ENCODE measurements around the gene CNEP1R1. TPM values are rescaled to one million over a fixed set of nuclear protein-coding genes. Genes with fewer than 3 reads are reported as not detected.
A peak's percentile ranks its signal among the peaks of the same experiment; 100 is the strongest.

CNEP1R1 gene
- total RNA-seq, 2 experiments from 2014 or later: 19.3 to 22.8 TPM

GRCh38 chr16:50017553-50017952, 7.5 kb upstream of the CNEP1R1 start:
- no peak for DNase-seq
- intact Hi-C loops (cut with DNase I, micrococcal nuclease): no loop called here
- POLR2A ChIA-PET: no interaction called here
- no peak overlapping the region for H3K27ac Mint-ChIP-seq
- peaks cover 3% of the 10 kb centered on the region for H3K4me1 Mint-ChIP-seq
- H3K4me3 Mint-ChIP-seq: no peak overlapping the region
- no peaks in the 10 kb centered on the region for H3K27me3 Mint-ChIP-seq
- H3K36me3 Mint-ChIP-seq (ENCODE audit: low read depth): no peaks in the 10 kb centered on the region
- ATAC-seq: no peak
- H3K9me3 Mint-ChIP-seq (ENCODE audit: low read depth): no peaks in the 10 kb centered on the region
- CTCF ChIA-PET: interaction anchor here (0.5 kb wide), 1 partner anchor 9 kb away, joined by 3 read pairs; no protein-coding TSS in a partner anchor

DNA sequence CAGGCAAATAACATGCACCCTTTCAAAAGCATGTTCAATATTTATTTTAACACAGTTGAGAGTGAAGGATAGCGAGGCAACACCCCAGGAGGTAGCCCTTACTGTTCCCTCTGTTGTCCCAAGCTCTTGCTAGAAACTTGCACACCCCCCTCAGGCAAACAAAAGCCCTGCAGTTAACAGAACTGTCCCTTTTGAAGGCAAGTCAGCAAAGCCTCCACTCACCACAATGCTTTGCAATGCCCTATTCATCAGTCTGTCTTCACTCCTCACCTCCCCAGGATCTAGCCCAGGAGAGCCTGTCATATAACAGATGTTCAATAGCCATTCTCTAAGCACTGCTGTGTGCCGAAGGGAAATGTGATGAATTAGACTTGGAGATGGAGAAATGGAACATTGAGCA, 3.5 kb upstream of the CNEP1R1 start:
- ATAC-seq (no peak), DNase-seq (peak; percentile 22)
- no peaks in the 10 kb centered on the region for H3K9me3 Mint-ChIP-seq (ENCODE audit: low read depth)
- no peaks in the 10 kb centered on the region for H3K27me3 Mint-ChIP-seq
- H3K27ac Mint-ChIP-seq: no peak overlapping the region
- intact Hi-C loops (cut with DNase I, micrococcal nuclease): loop anchor here (5.0 to 10.0 kb wide), 2 partner anchors 164 to 723 kb away; partner anchors contain the start of genes CYLD (in 1 of the 2) and ZNF423 (in 1 of the 2)
- H3K4me1 Mint-ChIP-seq: peaks cover 13% of the 10 kb centered on the region
- ChIA-PET POLR2A (no interaction called here), CTCF (interaction anchor here (0.6 to 1.6 kb wide), 9 partner anchors 9 to 609 kb away, joined by 3 to 6 read pairs (median 4); no protein-coding TSS in a partner anchor)
- no peak overlapping the region for H3K4me3 Mint-ChIP-seq
- H3K36me3 Mint-ChIP-seq (ENCODE audit: low read depth): peaks cover 3% of the 10 kb centered on the region

GRCh38 chr16:50023641-50024040, 1.4 kb upstream of the CNEP1R1 start:
- DNase-seq (no peak), ATAC-seq (no peak)
- intact Hi-C loops (cut with DNase I, micrococcal nuclease): loop anchor here (1.0 to 10.0 kb wide), 7 partner anchors 41 to 721 kb away; partner anchors contain the start of genes CYLD (in 1 of the 2), HEATR3 (in 1 of the 2), TENT4B (in 1 of the 2) and ZNF423 (in 1 of the 2)
- Mint-ChIP-seq H3K4me3 (no peak overlapping the region), H3K36me3 (ENCODE audit: low read depth) (peaks cover 3% of the 10 kb centered on the region), H3K4me1 (peaks cover 22% of the 10 kb centered on the region), H3K27me3 (no peaks in the 10 kb centered on the region), H3K9me3 (ENCODE audit: low read depth) (no peaks in the 10 kb centered on the region), H3K27ac (no peak overlapping the region)
- CTCF ChIA-PET: interaction anchor here (0.7 to 1.9 kb wide), 4 partner anchors 15 to 786 kb away, joined by 3 to 7 read pairs (median 6); no protein-coding TSS in a partner anchor
- POLR2A ChIA-PET: no interaction called here

DNA sequence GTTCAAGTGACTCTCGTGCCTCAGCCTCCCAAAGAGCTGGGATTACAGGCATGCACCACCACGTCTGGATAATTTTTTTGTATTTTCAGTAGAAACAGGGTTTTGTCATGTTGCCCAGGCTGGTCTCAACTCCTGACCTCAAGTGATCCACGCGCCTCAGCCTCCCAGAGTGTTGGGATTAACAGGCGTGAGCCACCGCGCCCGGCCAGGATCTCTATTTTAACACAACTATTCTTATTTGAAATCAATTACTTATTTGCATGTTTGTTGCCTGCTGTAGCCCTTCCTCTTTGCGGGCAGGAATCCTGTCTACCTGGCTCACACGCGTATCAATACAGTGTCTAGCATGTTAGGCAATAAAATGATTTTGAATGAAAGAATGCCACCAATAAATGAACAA, 818 bp upstream of the CNEP1R1 start:
- CTCF ChIA-PET: interaction anchor here (0.6 to 4.4 kb wide), 24 partner anchors 12 to 802 kb away, joined by 3 to 98 read pairs (median 6); partner anchors contain the start of gene HEATR3
- intact Hi-C loops (cut with DNase I, micrococcal nuclease): loop anchor here (1.0 to 10.0 kb wide), 7 partner anchors 41 to 721 kb away; partner anchors contain the start of genes CYLD (in 1 of the 2), HEATR3 (in 1 of the 2), TENT4B (in 1 of the 2) and ZNF423 (in 1 of the 2)
- Mint-ChIP-seq H3K27ac (peak overlapping the region; percentile 84), H3K9me3 (ENCODE audit: low read depth) (no peaks in the 10 kb centered on the region), H3K27me3 (no peaks in the 10 kb centered on the region), H3K4me1 (peaks cover 23% of the 10 kb centered on the region), H3K36me3 (ENCODE audit: low read depth) (peaks cover 3% of the 10 kb centered on the region), H3K4me3 (peak overlapping the region; percentile 96)
- ATAC-seq: no peak
- DNase-seq: peak; percentile 10
- POLR2A ChIA-PET: interaction anchor here (1.1 to 2.1 kb wide), 2 partner anchors 43 to 97 kb away, joined by 3 to 9 read pairs; no protein-coding TSS in a partner anchor

DNA sequence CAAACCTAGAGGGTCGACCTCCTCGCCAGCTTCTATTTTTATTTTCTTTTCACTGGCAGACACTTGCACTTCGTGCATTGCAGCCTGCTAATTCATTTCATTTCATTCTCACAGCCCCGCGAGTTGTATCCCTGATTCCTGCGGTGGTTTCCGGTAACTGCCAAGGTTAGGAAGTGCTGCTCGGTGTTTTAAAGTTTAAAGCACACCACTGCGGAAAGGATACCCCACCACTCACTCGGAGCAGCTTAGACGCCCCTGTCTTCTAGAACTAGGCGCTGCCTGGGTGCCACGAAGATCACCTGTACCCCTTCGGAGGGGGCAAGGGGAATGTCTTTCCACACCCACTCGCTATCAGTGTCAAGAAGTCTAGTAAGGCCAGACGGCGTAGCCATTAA, 509 bp downstream of the CNEP1R1 start:
- Mint-ChIP-seq H3K9me3 (ENCODE audit: low read depth) (no peaks in the 10 kb centered on the region), H3K4me3 (peak overlapping the region; percentile 96), H3K27ac (peak overlapping the region; percentile 82), H3K4me1 (peaks cover 23% of the 10 kb centered on the region), H3K27me3 (no peaks in the 10 kb centered on the region), H3K36me3 (ENCODE audit: low read depth) (peaks cover 7% of the 10 kb centered on the region)
- ATAC-seq (peak; percentile 6), DNase-seq (peak; percentile 43)
- intact Hi-C loops (cut with DNase I, micrococcal nuclease): loop anchor here (1.0 to 10.0 kb wide), 15 partner anchors 39 to 781 kb away; partner anchors contain the start of genes HEATR3 (in 2 of the 2), TENT4B (in 2 of the 2), CYLD (in 1 of the 2) and NKD1 (in 1 of the 2)
- ChIA-PET CTCF (interaction anchor here (0.6 to 4.4 kb wide), 54 partner anchors 11 to 787 kb away, joined by 3 to 98 read pairs (median 4); partner anchors contain the start of genes BRD7 and HEATR3), POLR2A (interaction anchor here (0.9 to 2.1 kb wide), 4 partner anchors 40 to 185 kb away, joined by 4 to 9 read pairs (median 4); partner anchors contain the start of gene HEATR3)

- H3K27me3 Mint-ChIP-seq: no peaks in the 10 kb centered on the region
- ChIA-PET POLR2A (no interaction called here), CTCF (interaction anchor here (0.6 to 4.4 kb wide), 3 partner anchors 40 to 476 kb away, joined by 3 to 44 read pairs (median 3); partner anchors contain the start of gene HEATR3)
- no peaks in the 10 kb centered on the region for H3K9me3 Mint-ChIP-seq (ENCODE audit: low read depth)
- peaks cover 16% of the 10 kb centered on the region for H3K36me3 Mint-ChIP-seq (ENCODE audit: low read depth)
- ATAC-seq: no peak
- H3K27ac Mint-ChIP-seq: no peak overlapping the region
- intact Hi-C loops (cut with DNase I, micrococcal nuclease): loop anchor here in 1 of 2 experiments (10.0 kb wide), 1 partner anchor 717 kb away; the partner anchor contains the start of gene CYLD
- no peak overlapping the region for H3K4me3 Mint-ChIP-seq
- peaks cover 20% of the 10 kb centered on the region for H3K4me1 Mint-ChIP-seq
- no peak for DNase-seq
These were observed 2.8 kb downstream of the CNEP1R1 start for GRCh38 chr16:50027829-50028228.

GRCh38 chr16:50035468-50035992, 10.5 kb downstream of the CNEP1R1 start:
- Mint-ChIP-seq H3K4me1 (peaks cover 6% of the 10 kb centered on the region), H3K4me3 (no peak overlapping the region), H3K36me3 (ENCODE audit: low read depth) (peaks cover 17% of the 10 kb centered on the region), H3K27ac (no peak overlapping the region), H3K9me3 (ENCODE audit: low read depth) (no peaks in the 10 kb centered on the region), H3K27me3 (no peaks in the 10 kb centered on the region)
- intact Hi-C loops (cut with DNase I, micrococcal nuclease): no loop called here
- CTCF ChIA-PET: interaction anchor here (0.6 kb wide), 1 partner anchor 335 kb away, joined by 3 read pairs; no protein-coding TSS in a partner anchor
- no peak for ATAC-seq
- POLR2A ChIA-PET: no interaction called here
- DNase-seq: no peak

GRCh38 chr16:50036426-50036825, 11.4 kb downstream of the CNEP1R1 start:
- ATAC-seq (no peak), DNase-seq (no peak)
- peaks cover 6% of the 10 kb centered on the region for H3K4me1 Mint-ChIP-seq
- peaks cover 13% of the 10 kb centered on the region for H3K36me3 Mint-ChIP-seq (ENCODE audit: low read depth)
- H3K9me3 Mint-ChIP-seq (ENCODE audit: low read depth): no peaks in the 10 kb centered on the region
- H3K27ac Mint-ChIP-seq: no peak overlapping the region
- intact Hi-C loops (cut with DNase I, micrococcal nuclease): no loop called here
- CTCF ChIA-PET: interaction anchor here (0.6 to 1.5 kb wide), 3 partner anchors 11 to 334 kb away, joined by 3 to 9 read pairs (median 4); partner anchors contain the start of genes CNEP1R1 and HEATR3
- no peak overlapping the region for H3K4me3 Mint-ChIP-seq
- POLR2A ChIA-PET: no interaction called here
- no peaks in the 10 kb centered on the region for H3K27me3 Mint-ChIP-seq

DNA sequence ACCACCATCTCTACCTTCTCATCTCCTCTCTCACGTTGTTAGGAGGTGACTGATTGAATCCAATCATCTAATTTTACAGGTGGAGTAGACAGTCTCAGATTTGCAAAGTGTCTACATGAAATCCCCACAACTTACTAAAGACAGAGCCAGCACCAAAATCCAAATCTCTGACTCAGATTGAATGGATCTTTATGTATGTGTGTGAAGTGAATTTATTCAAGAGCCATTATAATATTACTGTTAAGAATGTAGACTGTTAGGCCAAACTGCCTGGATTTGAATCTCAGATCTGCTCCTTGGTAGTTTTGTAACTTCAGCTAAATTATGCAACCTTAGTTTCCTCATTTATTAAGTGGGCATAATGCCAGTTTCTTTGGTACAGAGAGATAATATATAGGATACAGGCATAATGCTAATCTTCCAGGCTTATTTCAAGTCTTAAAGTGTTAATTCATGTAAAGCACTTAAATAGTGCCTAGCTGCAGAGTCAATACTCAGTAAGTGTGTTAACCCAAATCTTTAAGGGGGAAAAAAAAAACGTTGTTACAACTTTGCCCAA, 12.7 kb downstream of the CNEP1R1 start:
- Mint-ChIP-seq H3K27ac (no peak overlapping the region), H3K9me3 (ENCODE audit: low read depth) (no peaks in the 10 kb centered on the region), H3K27me3 (no peaks in the 10 kb centered on the region), H3K36me3 (ENCODE audit: low read depth) (peaks cover 8% of the 10 kb centered on the region), H3K4me1 (peaks cover 6% of the 10 kb centered on the region), H3K4me3 (no peak overlapping the region)
- ChIA-PET POLR2A (no interaction called here), CTCF (interaction anchor here (0.8 to 1.7 kb wide), 4 partner anchors 13 to 45 kb away, joined by 3 to 9 read pairs (median 6); partner anchors contain the start of genes CNEP1R1 and HEATR3)
- intact Hi-C loops (cut with DNase I, micrococcal nuclease): no loop called here
- DNase-seq (no peak), ATAC-seq (no peak)

- CTCF ChIA-PET: interaction anchor here (0.6 to 1.7 kb wide), 3 partner anchors 13 to 44 kb away, joined by 3 to 7 read pairs (median 3); partner anchors contain the start of gene CNEP1R1
- peaks cover 8% of the 10 kb centered on the region for H3K36me3 Mint-ChIP-seq (ENCODE audit: low read depth)
- H3K4me1 Mint-ChIP-seq: peaks cover 6% of the 10 kb centered on the region
- intact Hi-C loops (cut with DNase I, micrococcal nuclease): no loop called here
- H3K27ac Mint-ChIP-seq: no peak overlapping the region
- DNase-seq (no peak), ATAC-seq (no peak)
- peaks cover 2% of the 10 kb centered on the region for H3K27me3 Mint-ChIP-seq
- H3K4me3 Mint-ChIP-seq: no peak overlapping the region
- POLR2A ChIA-PET: interaction anchor here (0.6 kb wide), 1 partner anchor 12 kb away, joined by 3 read pairs; no protein-coding TSS in a partner anchor
- no peaks in the 10 kb centered on the region for H3K9me3 Mint-ChIP-seq (ENCODE audit: low read depth)
These were observed 13.3 kb downstream of the CNEP1R1 start for GRCh38 chr16:50038286-50038685.
